Heart right ventricle (tissue), 16 donors: ENCODE measurements around the gene PNPLA6. TPM values are rescaled to one million over a fixed set of nuclear protein-coding genes. Genes with fewer than 3 reads are reported as not detected.
"Not testable (repeated sequence)": the region's sequence is repeated elsewhere in the genome, so short reads cannot be mapped to it uniquely, and the experiment has no call there.

Source experiments
- ATAC-seq, 8 donors: fragments of 200-7000 bp; cut with Tn5 transposase; one replicate each; pipeline ENCODE4 v1.9.1; 2020; ENCODE audit warnings: mild to moderate bottlenecking in 8 of 8, moderate library complexity in 8 of 8, moderate number of reproducible peaks in 1 of 8
- DNase-seq, 2 donors: peaks; one replicate each; pipeline ENCODE4 v3.0.0-alpha.2; 2020
- H3K27ac ChIP-seq, 10 donors: fragments of 200-600 bp; sonication (generic) in 2 of 10; one replicate each; pipeline versions ENCODE4 v1.5.0 to v1.8.0; 2020 to 2022; ENCODE audit warnings: mild to moderate bottlenecking in 3 of 10
- H3K27me3 ChIP-seq, 7 donors: fragments of 200-600 bp; one replicate each; pipeline ENCODE4 v1.8.0; 2021 to 2022; ENCODE audit warnings: mild to moderate bottlenecking in 2 of 7
- H3K36me3 ChIP-seq, 9 donors: fragments of 200-600 bp; sonication (generic) in 1 of 9; one replicate each; pipeline versions ENCODE4 v1.5.0 to v1.8.0; 2020 to 2022; ENCODE audit warnings: mild to moderate bottlenecking in 2 of 9
- H3K4me1 ChIP-seq, 9 donors: fragments of 200-600 bp; sonication (generic) in 1 of 9; one replicate each; pipeline versions ENCODE4 v1.5.0 to v1.8.0; 2020 to 2022; ENCODE audit warnings: mild to moderate bottlenecking in 4 of 9
- H3K4me3 ChIP-seq, 10 donors: fragments of 200-600 bp; sonication (generic) in 2 of 10; one replicate each; pipeline versions ENCODE4 v1.5.0 to v1.8.0; 2020 to 2022; ENCODE audit warnings: mild to moderate bottlenecking in 7 of 10, moderate library complexity in 2 of 10
- H3K9me3 ChIP-seq, 11 donors: fragments of 200-600 bp in 10 of 11; sonication (generic) in 2 of 11; one replicate each; pipeline versions ENCODE4 v1.5.0 to v1.8.0; 2013 to 2022; ENCODE audit warnings: mild to moderate bottlenecking in 2 of 11, control low read depth in 1 of 11, moderate library complexity in 1 of 11
- CTCF ChIP-seq, 9 donors: fragments of 200-600 bp; sonication (generic) in 2 of 9; IDR thresholded peaks; one replicate each; pipeline versions ENCODE4 v1.5.0 to v1.8.0; 2021 to 2022; ENCODE audit warnings: antibody characterized with exemption in 9 of 9, mild to moderate bottlenecking in 5 of 9, moderate library complexity in 1 of 9
- WGBS, 2 donors: extraction: QIAGEN DNeasy Blood & Tissue Kit; methylation state at CpG; one replicate each; pipeline ENCODE4 v1.1.7; 2013; ENCODE audit warnings: inconsistent platforms in 1 of 2; 5-methylcytosine and 5-hydroxymethylcytosine counted together
- intact Hi-C, 10 donors: fragments of 100-400 bp; cut with DNase I; formaldehyde crosslinking; loops; one replicate each; pipeline versions ENCODE4 v1.11.1 to v1.14.2; 2022
- polyA plus RNA-seq, 2 donors: library from polyadenylated mRNA; stranded (reverse); fragments of 200-250 nt; gene quantifications; one replicate each; pipeline ENCODE4 v1.2.3, GENCODE V29; 2013
- total RNA-seq, 10 donors: library from RNA; stranded (reverse); fragmentation: NEBNext Ultra II Directional in 3 of 10; extraction: Animal tissue kit (Norgen Biotek cat#: 25700) in 3 of 10; gene quantifications; one replicate each; pipeline versions ENCODE4 v1.2.1 to v1.2.4, GENCODE V29; 2021 to 2023
- donor health status: Arrhythmogenic right ventricular cardiomyopathy.
- donor health status: ischemic (EF 13 %, LVEDD 7.1; RV severe dilation, severe dysfunction).
- donor health status: healthy with polysubstance abuse.
- donor health status: DM: no; HTN: yes; CAD: no.
- donor health status: DM: no; HTN: no; CAD: no.
- donor health status: ischemic (EF 25% LVEDD 6.9; RV normal size, moderate dysfunction).
- donor health status: ischemic (EF 25% LVEDD 5.7; RV mildly dilated, moderate dysfunction).
- donor health status: healthy.
- donor health status: DM: yes; HTN: yes; CAD: no.
- donor health status: Ischemic cardiomyopathy.
- donor health status: ischemic (EF 35%, LVEDD 5.7; RV mildly dilated, moderate dysfunction).
- donor health status: nonischemic (EF 11% LVEDD 7.7; RV severe dilation, severe dysfunction).
- donor health status: DM: yes; HTN: yes; CAD: no.
- donor health status: PGD.
- donor health status: ischemic (EF 29% LVEDD 5.4; RV normal size, mild dysfunction).
- donor health status: nonischemic (EF 23%, LVEDD 6.1; RV moderate dilation, normal function).

Gene PNPLA6
- total and polyA plus RNA-seq, 12 donors, result 33.9 to 73.8 (median 41.6) TPM

- no peaks in the 10 kb centered on the region for H3K27me3 ChIP-seq
- H3K4me3 ChIP-seq, result peak overlapping the region; percentile 74 to 98 (median 90)
- intact Hi-C loops, result loop anchor here in 3 of 10 donors (1.0 to 10.0 kb wide), 5 partner anchors 17 to 180 kb away; partner anchors contain the start of genes PET100 (in 1 of the 3) and XAB2 (in 1 of the 3)
- H3K4me1 ChIP-seq, result peaks cover 0 to 20% (median 14%) of the 10 kb centered on the region in 9 donors
- ATAC-seq (peak; percentile 38 to 72 (median 58)), DNase-seq (peak in 1 of 2 donors; percentile 73)
- 0% methylated on average over 27 of the region's 27 CpGs for WGBS, 2 donors
- H3K9me3 ChIP-seq, result no peaks in the 10 kb centered on the region
- H3K27ac ChIP-seq, result peak overlapping the region; percentile 67 to 95 (median 91)
- peak in 2 of 9 donors; percentile 25 to 26 for TF ChIP-seq CTCF (IDR thresholded peaks at IDR 0.05)
- H3K36me3 ChIP-seq, result peaks cover 0 to 61% (median 16%) of the 10 kb centered on the region in 9 donors
Measured at GRCh38 chr19:7534531-7535046, 928 bp upstream of the PNPLA6 start.

GRCh38 chr19:7535998-7536695 lies 630 bp downstream of the PNPLA6 start:
- WGBS, 2 donors, result 20% methylated on average over 30 of the region's 30 CpGs
- Histone ChIP-seq H3K4me3 (peak overlapping the region; percentile 74 to 98 (median 90)), H3K27ac (peak overlapping the region in 9 of 10 donors; percentile 87 to 95 (median 91)), H3K4me1 (peaks cover 0 to 20% (median 14%) of the 10 kb centered on the region in 9 donors), H3K36me3 (peaks cover 0 to 61% (median 26%) of the 10 kb centered on the region in 9 donors), H3K27me3 (no peaks in the 10 kb centered on the region), H3K9me3 (no peaks in the 10 kb centered on the region)
- ATAC-seq (no peak), DNase-seq (no peak)
- no peak for TF ChIP-seq CTCF (IDR thresholded peaks at IDR 0.05)
- intact Hi-C loops, result loop anchor here in 3 of 10 donors (1.0 to 10.0 kb wide), 4 partner anchors 15 to 181 kb away; partner anchors contain the start of genes PET100 (in 1 of the 3) and XAB2 (in 1 of the 3)

DNA sequence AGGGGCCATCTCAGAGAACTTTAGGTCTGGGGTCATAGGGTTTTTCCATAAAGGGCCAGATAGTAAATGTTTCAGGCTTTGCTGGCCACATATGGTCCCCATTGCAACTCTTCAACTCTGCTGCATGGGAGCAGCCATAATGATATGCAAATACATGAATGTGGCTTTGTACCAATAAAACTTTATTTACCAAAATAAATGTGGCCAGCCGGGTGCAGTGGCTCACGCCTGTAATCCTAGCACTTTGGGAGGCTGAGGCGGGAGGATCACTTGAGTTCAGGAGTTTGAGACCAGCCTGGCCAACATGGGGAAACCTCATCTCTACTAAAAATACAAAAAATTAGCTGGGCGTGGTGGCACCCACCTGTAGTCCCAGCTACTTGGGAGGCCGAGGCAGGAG lies 3.5 kb downstream of the PNPLA6 start:
- intact Hi-C loops, result loop anchor here in 3 of 10 donors (5.0 to 10.0 kb wide), 3 partner anchors 88 to 184 kb away; partner anchors contain the start of genes PET100 (in 1 of the 3) and XAB2 (in 1 of the 3)
- DNase-seq, H3K27me3 ChIP-seq, H3K27ac ChIP-seq, H3K4me3 ChIP-seq, ATAC-seq, H3K9me3 ChIP-seq: not testable (repeated sequence)
- H3K36me3 ChIP-seq, result peaks cover 0 to 75% (median 52%) of the 10 kb centered on the region in 9 donors
- H3K4me1 ChIP-seq, result peaks cover 0 to 27% (median 12%) of the 10 kb centered on the region in 9 donors
- WGBS, 2 donors, result 98 to 99% methylated on average over 5 of the region's 5 CpGs

GRCh38 chr19:7539827-7540425 lies 4.4 kb downstream of the PNPLA6 start:
- ATAC-seq, result no peak

More at GRCh38 chr19:7539827-7540425, 4.4 kb downstream of the PNPLA6 start:
- intact Hi-C loops, result loop anchor here in 3 of 10 donors (5.0 to 10.0 kb wide), 3 partner anchors 87 to 185 kb away; partner anchors contain the start of genes PET100 (in 1 of the 3) and XAB2 (in 1 of the 3)
- 96 to 97% methylated on average over 28 of the region's 28 CpGs for WGBS, 2 donors
- no peak for DNase-seq
- Histone ChIP-seq H3K9me3 (no peaks in the 10 kb centered on the region), H3K4me1 (peaks cover 0 to 37% (median 12%) of the 10 kb centered on the region in 9 donors), H3K36me3 (peaks cover 0 to 82% (median 52%) of the 10 kb centered on the region in 9 donors), H3K27me3 (no peaks in the 10 kb centered on the region), H3K4me3 (no peak overlapping the region), H3K27ac (no peak overlapping the region)
- no peak for TF ChIP-seq CTCF (IDR thresholded peaks at IDR 0.05)
